ENCODE measurements around the gene ALG12.
A peak's percentile ranks its signal among the peaks of the same experiment; 100 is the strongest.

ALG12 gene

DNA sequence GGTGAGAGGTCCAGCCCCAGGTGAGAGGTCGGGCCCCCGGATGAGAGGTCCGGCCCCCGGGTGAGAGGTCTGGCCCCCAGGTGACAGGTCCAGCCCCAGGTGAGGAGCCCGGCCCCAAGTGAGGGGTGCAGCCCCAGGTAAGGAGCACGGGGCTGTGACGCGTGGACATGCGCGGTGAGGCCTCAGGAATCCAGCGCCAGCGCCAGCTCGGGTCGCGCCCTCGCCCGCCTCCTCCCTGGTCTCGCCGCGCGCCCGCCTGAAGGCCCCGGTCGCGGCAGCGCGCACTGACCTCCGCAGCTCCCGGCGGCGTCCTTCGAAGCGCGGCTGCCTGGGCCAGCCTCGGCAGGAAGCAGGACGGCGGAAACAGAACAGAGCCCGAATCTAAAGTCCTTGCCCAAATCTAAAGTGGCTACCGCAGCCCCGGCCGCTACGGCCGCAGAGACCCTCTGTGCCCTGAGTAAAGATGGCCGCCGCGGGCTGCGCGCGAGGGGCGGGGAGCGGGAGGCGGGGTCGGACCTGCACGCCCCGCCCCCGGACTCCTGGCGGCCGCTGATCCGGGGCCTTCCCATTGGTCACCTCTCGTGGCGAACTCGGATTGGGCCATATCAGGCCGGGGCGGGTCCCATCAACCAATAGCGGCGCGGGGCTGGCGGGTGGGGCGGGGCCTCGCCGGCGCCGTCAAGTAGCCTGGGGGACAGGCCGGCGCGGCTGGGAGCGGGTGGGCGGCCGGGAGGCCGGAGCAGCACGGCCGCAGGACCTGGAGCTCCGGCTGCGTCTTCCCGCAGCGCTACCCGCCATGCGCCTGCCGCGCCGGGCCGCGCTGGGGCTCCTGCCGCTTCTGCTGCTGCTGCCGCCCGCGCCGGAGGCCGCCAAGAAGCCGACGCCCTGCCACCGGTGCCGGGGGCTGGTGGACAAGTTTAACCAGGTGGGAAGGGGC is at the start of gene ALG12, which contains the start of gene CRELD2:
Gene ALG12 (minus strand): TSS at position 465 of the 937 bp plus-strand sequence. CDS start 4,673 bp downstream, outside the sequence.
Gene CRELD2 (plus strand): TSS at position 661 of the 937 bp plus-strand sequence. CDS start 136 bp downstream, at position 797.
- peak; percentile 75 for DNase-seq (ENCODE audit: low read depth, low spot score)
- peak within 1 kb of the TSS; percentile 89 for H3K27ac ChIP-seq

DNA sequence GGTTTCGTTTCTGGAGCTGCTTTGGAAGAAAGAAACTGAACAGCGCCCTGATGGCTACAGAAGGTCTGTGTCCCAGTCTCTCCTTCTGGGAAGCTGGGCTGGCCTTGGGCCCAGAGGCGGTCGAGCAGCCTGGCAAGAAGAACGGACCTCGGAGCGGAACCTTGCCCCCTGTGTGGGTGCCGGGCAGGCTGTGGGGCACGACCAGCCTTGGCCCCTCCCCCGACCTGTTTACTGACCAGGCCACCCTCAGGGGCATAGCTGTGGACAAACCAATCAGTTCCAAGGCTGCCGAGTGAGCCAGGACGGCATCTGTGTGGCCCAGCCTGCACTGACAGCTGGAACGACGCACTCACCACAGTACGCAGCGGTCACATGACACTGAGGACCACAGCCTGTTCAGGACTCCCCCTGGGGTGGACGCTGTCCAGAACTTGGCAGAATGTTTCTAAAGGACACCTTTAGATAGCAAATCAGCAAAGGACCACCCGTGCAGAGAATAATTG is 49.5 kb upstream of the ALG12 start:
- no peak for DNase-seq (ENCODE audit: low read depth, low spot score)
- no peak overlapping the region for H3K27ac ChIP-seq

DNA sequence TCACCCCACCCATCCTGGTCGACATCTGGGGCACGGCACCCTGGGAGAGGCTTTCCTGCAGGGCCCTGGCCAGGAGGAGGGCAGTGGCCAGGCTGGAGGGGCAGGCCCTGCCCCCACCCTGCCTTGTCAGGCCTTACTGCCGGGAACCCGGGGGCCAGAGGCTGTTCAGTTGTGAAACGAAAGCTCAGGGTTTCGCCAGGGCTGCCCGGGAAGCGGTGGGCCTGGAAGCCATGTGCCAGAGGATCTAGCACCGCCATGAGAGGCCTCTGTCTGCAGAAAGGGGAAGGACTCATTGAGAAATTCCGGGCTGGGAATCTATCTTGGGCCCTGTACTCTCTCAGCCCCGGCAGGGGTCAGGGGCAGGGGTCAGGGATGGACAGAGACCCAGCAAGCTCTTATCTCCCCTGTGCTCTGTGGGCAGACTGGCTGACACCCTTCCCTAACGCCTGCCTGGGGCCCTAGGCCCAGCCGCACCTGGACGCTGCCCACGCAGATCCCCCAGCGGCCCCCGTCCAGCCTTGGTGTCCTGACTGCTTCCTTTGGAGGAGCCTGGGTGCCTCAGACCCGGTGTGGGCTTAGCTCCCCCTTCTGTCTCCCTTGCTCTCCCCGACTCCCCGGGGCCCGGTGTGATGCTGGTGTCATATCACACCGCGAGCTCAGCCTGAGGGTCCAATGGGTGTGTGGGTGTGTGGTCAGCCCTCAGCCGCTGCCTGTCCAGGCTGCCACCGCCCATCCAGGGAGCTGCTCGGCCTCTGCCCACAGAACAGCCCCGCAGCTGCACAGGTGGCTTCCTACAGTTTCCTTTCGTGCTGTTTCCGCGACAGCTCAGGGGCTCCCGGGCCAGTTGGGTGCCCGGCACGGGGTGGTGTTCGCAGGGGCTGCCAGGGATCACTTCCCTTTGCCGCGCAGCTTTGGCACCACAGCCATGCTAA is 48.8 kb upstream of the ALG12 start:
- H3K27ac ChIP-seq: no peak overlapping the region
- DNase-seq (ENCODE audit: low read depth, low spot score): no peak

DNA sequence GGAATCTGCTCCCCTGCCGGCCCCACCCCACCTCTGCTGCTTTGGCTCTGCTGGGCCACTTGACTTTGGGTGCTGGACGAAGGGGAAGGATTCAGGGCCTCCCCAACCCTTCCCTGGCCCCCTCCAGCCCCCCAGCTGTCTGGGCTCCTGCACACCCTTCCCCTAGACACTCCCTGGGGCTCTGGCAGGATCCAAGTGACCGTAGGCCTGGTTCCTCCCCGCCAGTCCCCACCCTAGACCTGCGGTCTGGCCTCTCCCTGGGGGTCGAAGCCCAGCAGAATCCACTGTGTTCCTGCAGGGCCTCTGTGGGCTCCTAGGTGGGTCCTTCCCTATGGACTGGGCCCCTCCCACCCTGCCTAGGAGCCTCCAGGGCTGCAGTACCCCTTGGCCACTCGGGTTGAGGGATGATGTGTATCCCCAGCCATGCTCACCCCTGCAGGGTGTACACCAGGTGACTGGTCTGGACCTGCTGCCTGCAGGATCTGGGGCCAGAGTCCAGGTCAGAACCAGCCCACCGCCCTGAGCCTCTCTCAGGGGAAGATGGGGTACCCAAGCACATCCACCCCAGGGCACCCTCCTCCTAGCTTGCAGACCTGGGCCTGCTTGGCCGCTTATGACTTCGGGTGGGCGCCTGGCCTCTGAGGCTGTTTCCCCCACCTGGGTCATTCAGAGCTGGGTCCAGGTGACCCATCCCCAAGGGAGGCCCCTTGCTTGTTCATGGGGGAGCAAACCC is 48.0 kb upstream of the ALG12 start:
- DNase-seq (ENCODE audit: low read depth, low spot score): no peak

DNA sequence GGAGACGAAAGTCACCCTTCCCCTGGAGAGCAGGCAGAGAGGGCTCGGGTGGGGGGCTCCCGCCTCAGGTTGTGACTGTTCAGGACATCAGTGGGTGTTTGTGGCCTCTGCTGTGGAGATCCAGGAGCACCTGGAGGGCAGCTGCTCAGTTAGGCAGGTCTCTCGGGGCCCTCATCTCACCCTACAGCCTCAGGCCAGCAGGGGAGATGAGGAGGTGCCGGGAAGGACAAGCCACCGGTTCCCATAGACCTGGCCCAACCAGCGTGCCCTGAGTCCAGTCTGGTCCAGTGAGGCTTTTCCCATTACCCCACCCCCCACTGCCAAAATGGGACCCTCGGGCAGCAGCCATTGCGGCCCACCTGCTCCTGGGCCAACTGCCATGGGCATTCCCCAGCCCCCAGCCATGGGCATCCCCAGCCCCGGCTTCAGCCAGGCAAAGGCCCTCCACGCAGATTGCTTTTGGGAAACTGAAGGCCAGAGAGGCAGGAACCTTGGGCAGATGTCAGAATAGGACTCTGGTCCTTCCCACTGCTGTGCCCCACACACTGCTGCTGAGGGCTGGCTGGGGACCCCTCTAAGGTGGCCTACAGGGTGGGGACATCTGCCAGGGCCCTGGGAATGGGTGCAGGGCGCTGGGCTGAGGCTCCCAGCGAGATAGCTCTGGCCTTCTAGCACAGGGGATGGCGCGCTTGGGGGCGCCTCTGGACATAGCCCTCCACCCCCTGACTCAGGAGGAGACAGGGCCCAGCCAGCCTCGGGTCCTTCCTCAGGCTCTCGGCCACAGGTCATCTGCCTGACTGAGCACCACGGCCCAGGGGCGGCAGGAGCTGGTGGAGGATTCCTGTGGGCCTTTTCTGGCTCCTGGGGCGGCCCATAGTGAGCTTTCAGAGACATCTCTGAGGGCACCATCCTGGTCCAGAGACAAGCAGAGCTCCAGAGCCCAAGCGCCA is 47.1 kb upstream of the ALG12 start:
- no peak overlapping the region for H3K27ac ChIP-seq
- no peak for DNase-seq (ENCODE audit: low read depth, low spot score)

More for the DNA sequence above, 48.0 kb upstream of the ALG12 start:
- no peak overlapping the region for H3K27ac ChIP-seq

DNA sequence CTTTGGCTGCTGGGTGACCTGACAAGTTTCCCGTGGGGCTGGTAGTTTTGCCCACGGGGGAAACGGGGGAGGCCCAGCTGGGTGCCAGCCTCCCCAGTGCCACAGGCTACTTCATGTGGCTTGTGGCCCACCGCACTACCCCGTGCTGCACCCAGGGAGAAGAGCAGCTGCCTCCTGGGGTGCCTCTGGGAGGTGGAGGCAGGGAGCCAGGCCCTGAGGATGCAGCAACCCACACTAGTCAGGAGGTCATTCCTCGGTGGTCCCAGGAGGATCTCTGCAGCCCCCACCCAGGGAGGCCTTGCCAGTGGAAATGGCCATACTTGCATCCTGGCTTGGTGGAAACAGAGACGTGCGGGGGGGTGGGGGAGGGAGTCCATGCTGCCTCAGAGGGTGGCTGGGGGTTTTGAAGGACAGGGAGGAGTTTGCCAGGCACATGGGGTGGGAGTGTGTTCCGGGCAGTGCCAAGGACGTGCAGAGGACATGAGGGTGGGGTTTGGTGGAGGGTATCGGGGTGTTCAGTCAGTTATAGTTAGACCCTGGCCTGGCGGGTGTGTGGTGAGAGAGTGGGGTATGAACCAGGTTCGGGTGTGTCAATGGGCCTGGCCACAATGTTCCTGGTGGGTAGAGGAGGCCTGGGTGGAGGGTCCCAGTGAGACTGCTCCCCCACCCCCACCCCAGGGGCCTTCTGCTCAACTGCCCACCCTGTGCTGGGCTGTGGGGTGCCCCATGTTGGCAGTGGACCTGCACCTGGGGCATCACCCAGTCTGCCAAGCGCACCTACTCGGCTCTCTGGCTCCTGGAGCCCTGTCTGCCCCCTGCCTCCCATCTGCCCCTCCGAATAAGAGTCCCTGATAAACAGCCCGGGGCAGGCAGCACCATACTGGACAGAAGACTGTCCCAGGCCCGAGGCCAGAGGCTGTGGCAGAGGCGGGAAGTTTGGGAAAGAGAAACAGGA is 46.2 kb upstream of the ALG12 start:
- H3K27ac ChIP-seq: no peak overlapping the region

DNA sequence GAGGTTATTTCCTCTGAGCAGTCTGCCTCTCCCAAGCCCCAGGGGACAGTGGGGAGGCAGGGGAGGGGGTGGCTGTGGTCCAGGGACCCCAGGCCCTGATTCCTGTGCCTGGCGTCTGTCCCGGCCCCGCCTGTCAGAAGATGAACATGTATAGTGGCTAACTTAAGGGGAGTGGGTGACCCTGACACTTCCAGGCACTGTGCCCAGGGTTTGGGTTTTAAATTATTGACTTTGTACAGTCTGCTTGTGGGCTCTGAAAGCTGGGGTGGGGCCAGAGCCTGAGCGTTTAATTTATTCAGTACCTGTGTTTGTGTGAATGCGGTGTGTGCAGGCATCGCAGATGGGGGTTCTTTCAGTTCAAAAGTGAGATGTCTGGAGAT is 45.4 kb upstream of the ALG12 start:
- H3K27ac ChIP-seq: no peak overlapping the region
- no peak for DNase-seq (ENCODE audit: low read depth, low spot score)

More for the DNA sequence above, 46.2 kb upstream of the ALG12 start:
- DNase-seq (ENCODE audit: low read depth, low spot score): no peak

DNA sequence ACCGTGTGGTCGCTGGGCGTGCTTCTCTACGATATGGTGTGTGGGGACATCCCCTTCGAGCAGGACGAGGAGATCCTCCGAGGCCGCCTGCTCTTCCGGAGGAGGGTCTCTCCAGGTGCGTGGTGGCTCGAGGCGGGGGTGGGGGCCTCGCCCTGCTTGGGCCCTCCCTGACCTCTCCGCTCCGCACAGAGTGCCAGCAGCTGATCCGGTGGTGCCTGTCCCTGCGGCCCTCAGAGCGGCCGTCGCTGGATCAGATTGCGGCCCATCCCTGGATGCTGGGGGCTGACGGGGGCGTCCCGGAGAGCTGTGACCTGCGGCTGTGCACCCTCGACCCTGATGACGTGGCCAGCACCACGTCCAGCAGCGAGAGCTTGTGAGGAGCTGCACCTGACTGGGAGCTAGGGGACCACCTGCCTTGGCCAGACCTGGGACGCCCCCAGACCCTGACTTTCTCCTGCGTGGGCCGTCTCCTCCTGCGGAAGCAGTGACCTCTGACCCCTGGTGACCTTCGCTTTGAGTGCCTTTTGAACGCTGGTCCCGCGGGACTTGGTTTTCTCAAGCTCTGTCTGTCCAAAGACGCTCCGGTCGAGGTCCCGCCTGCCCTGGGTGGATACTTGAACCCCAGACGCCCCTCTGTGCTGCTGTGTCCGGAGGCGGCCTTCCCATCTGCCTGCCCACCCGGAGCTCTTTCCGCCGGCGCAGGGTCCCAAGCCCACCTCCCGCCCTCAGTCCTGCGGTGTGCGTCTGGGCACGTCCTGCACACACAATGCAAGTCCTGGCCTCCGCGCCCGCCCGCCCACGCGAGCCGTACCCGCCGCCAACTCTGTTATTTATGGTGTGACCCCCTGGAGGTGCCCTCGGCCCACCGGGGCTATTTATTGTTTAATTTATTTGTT is 44.8 kb upstream of the ALG12 start:
- DNase-seq (ENCODE audit: low read depth, low spot score): no peak
- peak overlapping the region; percentile 90 for H3K27ac ChIP-seq

DNA sequence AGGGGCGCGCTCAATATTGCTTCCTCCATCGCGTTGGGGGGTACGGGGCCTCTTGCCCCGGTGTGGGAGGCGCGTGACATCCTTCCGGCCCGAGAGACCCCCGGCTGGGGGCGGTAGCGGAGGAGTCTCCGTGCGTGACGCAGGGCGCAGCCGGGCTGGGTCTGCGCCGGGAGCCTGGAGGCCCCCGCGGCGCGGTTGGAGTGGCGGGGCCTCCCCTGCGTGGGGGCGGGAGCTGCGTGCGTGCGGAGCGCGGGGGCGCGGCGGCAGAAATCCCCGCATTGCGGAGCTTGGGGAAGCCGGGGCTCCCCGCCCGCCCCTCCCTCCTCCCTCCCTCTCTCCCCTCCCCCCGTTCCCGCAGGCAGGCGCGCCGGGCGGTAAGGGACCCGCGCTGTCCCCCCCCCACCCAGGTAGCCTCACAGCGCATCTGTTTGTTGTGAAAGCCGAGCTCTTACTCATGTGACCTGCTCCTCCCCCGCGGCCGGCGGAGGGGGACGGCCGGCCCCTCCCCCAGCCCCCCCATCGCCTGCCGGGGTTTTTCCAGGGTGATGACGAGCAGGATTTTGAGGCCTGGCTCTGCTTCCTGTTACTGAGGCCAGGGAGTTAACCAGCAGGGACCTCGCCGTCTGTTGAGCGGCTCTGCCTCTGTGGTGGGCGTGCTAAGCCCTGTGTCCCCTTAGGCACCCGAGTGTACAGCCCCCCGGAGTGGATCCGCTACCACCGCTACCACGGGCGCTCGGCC is 43.9 kb upstream of the ALG12 start:
- H3K27ac ChIP-seq: peak overlapping the region; percentile 90
- DNase-seq (ENCODE audit: low read depth, low spot score): peak; percentile 70

DNA sequence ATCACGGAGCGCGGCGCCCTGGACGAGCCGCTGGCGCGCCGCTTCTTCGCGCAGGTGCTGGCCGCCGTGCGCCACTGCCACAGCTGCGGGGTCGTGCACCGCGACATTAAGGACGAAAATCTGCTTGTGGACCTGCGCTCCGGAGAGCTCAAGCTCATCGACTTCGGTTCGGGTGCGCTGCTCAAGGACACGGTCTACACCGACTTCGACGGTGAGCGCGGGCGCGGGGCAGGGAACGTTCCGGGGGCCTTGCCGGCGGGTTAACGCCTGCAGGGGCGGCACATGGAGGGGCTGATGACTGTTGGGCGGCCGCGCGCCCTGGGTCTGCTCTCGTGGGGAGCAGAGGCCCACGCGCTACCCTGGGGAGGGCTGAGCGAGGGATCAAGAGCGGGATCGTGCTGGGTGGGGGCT is 43.4 kb upstream of the ALG12 start:
- peak overlapping the region; percentile 90 for H3K27ac ChIP-seq
- no peak for DNase-seq (ENCODE audit: low read depth, low spot score)

DNA sequence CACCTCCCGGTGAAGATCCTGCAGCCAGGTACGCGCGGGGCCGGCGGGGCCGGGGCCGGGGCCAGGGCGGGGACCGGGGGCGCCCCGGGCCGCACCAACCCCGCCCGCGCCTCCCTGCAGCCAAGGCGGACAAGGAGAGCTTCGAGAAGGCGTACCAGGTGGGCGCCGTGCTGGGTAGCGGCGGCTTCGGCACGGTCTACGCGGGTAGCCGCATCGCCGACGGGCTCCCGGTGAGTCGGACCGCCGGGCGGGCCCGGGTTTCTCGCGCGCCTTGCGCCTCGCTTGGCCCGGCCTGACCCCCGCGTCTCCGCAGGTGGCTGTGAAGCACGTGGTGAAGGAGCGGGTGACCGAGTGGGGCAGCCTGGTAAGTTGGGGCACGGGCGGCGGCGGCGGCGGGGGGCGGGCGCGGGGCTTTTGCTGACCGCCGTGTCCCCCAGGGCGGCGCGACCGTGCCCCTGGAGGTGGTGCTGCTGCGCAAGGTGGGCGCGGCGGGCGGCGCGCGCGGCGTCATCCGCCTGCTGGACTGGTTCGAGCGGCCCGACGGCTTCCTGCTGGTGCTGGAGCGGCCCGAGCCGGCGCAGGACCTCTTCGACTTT is 42.9 kb upstream of the ALG12 start:
- H3K27ac ChIP-seq: peak overlapping the region; percentile 90
- no peak for DNase-seq (ENCODE audit: low read depth, low spot score)

DNA sequence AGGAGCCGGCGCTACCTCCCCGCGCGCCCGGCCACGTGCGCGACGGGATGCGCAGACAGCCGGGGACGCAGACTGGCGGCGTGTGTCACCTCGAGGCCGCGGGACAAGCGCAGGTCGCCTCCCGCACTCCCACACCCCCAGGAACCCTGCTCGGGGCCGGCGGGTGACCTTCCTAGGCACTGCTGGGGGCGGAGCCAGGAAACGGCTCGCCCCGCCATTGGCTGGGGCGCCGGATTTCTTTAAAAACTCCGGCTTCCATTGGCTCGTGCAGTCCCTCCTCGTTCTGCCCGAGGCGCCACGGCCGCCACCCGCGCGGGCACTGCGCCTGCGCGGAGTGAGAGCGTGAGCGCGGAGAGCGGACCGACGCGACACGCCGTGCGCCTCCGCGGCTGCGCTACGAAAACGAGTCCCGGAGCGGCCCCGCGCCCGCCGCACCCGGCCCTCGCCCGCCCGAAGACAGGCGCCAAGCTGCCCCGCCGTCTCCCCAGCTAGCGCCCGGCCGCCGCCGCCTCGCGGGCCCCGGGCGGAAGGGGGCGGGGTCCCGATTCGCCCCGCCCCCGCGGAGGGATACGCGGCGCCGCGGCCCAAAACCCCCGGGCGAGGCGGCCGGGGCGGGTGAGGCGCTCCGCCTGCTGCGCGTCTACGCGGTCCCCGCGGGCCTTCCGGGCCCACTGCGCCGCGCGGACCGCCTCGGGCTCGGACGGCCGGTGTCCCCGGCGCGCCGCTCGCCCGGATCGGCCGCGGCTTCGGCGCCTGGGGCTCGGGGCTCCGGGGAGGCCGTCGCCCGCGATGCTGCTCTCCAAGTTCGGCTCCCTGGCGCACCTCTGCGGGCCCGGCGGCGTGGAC is 42.1 kb upstream of the ALG12 start, which contains the start of gene PIM3:
Gene PIM3 (plus strand): TSS at position 614 of the 846 bp plus-strand sequence. CDS start 176 bp downstream, at position 790.
- peak; percentile 81 for DNase-seq (ENCODE audit: low read depth, low spot score)
- H3K27ac ChIP-seq: peak within 1 kb of the TSS; percentile 90

DNA sequence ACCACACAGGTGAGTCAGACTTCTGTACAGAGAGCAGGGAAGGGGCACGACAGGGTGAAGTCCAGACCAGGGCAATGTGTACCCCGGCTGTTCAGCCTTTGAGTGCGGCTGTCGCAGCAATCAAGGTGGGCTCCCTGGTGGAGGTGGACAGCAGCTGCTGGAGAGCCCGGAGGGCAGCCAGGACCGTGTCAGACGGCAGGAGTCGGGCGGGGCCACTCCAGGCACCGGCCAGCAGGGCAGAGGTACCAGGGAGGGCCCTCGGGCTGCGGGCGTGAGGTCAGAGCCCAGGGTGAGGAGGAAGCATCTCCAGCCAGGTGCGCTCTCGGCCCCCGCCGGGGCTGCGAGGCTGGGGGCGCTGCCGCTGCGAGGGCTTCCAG is 41.5 kb upstream of the ALG12 start:
- no peak for DNase-seq (ENCODE audit: low read depth, low spot score)
- peak overlapping the region; percentile 90 for H3K27ac ChIP-seq

DNA sequence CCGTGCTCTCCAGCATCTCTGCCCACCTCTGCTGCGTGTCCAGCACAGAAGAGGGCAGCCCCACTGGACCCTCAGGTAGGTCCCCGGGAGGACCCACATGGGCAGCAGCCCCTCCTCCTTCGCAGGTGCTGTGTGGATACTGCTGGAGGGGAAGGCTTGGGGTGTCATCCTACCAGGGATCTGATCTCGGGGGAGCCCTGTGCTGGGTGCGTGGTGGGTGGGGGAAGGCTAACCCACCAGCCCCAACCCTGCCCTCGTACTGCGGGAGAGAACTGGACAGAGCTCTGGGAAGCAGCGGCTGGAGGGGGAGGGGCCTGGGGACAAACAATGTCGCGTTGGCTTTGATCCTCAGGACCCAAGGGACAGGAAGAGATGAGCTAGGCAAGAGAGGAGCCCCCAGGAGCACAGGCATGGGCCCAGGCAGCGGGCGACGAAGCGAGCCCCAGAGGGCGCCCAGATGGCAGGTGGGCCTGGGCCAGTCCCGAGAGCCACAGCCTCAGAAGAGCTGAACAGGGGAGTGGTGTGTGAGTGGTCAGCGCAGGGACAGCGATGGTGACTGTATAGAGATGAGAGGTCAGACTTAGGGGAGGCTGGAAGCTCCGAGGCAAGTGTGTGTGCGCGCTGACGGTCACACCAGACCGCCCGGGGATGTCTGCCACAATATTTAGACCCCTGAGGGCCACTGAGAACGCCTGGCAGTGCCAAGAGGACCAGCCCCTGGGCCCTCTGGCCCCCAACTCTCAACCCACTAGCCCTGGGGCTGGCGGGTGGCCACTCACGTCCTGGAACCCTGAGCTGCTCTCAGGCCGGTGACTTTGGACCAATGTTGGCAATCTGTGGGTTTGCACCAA is 40.9 kb upstream of the ALG12 start:
- peak overlapping the region; percentile 90 for H3K27ac ChIP-seq
- DNase-seq (ENCODE audit: low read depth, low spot score): no peak

Measured in epithelial cell of prostate (primary cell).